ENCODE measurements around the gene DTL.

DNA sequence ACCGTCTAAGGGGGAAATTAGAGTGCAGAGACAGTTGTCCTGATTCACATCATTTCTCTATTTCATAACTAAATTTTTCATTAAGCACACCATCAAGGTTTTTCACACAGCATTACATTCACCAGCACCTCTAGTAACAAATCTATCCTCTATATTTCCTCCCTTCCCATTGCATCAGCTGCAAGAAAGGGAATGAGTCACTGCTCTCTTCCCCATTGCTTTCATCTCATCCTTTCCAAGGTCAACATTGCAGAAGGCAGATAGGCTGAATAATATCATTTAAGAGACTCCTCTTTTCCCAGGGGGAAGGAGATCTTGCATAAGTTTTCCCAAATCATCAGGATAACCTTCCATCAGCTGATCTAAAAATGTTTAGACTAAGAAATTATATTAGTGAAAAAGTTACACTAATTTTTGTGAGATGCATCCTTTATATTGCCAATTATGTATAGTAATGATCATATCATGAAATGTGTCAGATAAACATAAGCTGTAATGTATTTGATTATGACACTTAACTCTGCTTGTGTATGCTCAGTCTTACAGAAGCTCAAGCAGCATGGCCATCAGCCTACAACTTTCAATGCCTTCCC is 4.5 kb upstream of the DTL start:
- no peak for TF ChIP-seq USF1 (IDR thresholded peaks at IDR 0.05)
- TF ChIP-seq EP300 (IDR thresholded peaks at IDR 0.05; ENCODE audit: borderline replicate concordance): no peak
- no peak for TF ChIP-seq TAF1 (IDR thresholded peaks at IDR 0.05; ENCODE audit: low read depth)
- TF ChIP-seq REST (IDR thresholded peaks at IDR 0.05; ENCODE audit: low read depth): no peak
- no peak for TF ChIP-seq RAD21 (IDR thresholded peaks at IDR 0.05; ENCODE audit: low read depth)
- no peak for TF ChIP-seq YY1 (IDR thresholded peaks at IDR 0.05; ENCODE audit: low read depth)
- no peak for TF ChIP-seq FOXM1 (IDR thresholded peaks at IDR 0.05; ENCODE audit: borderline replicate concordance, low read depth)
- no peak for TF ChIP-seq NFIC (IDR thresholded peaks at IDR 0.05)
- no peak for TF ChIP-seq EGR1 (IDR thresholded peaks at IDR 0.05)
- TF ChIP-seq TCF12 (IDR thresholded peaks at IDR 0.05; ENCODE audit: low read depth): no peak
- TF ChIP-seq CEBPB (IDR thresholded peaks at IDR 0.05): no peak
- no peak for TF ChIP-seq TEAD4 (IDR thresholded peaks at IDR 0.05)
- TF ChIP-seq, protein P1, sequence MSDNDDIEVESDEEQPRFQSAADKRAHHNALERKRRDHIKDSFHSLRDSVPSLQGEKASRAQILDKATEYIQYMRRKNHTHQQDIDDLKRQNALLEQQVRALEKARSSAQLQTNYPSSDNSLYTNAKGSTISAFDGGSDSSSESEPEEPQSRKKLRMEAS (IDR thresholded peaks at IDR 0.05): no peak
- TF ChIP-seq CREB1 (IDR thresholded peaks at IDR 0.05; ENCODE audit: low read depth): no peak
